HG03280 (cell line): ENCODE data around the gene TP53.
A peak's percentile ranks its signal among the peaks of the same experiment; 100 is the strongest.
"Not testable (repeated sequence)": the region's sequence is repeated elsewhere in the genome, so short reads cannot be mapped to it uniquely, and the experiment has no call there.

Experiments
- ATAC-seq: cut with Tn5 transposase; IDR thresholded peaks from one replicate; pipeline ENCODE4 v1.9.1; 2021; ENCODE audit warnings: mild to moderate bottlenecking, moderate library complexity; ENCODE audit not compliant: unreplicated experiment

TP53 gene

GRCh38 chr17:7633093-7633492, 54.2 kb downstream of the TP53 start:
- no peak for ATAC-seq

GRCh38 chr17:7632492-7632894, 54.8 kb downstream of the TP53 start:
- no peak for ATAC-seq

GRCh38 chr17:7631398-7632380, 55.6 kb downstream of the TP53 start:
- ATAC-seq: no peak

GRCh38 chr17:7629939-7630571, 57.2 kb downstream of the TP53 start, which contains the start of gene SHBG:
TSS of gene SHBG (plus strand) at chr17:7630135. CDS start at chr17:7630173, 38 bp downstream.
- no peak for ATAC-seq

- peak; percentile 82 for ATAC-seq
Observed at GRCh38 chr17:7627250-7628121, 59.8 kb downstream of the TP53 start, which contains the start of gene SAT2. TSS of gene SAT2 (minus strand) at chr17:7627821. CDS start at chr17:7627635, 186 bp downstream.

GRCh38 chr17:7626956-7627249, 60.4 kb downstream of the TP53 start:
- peak; percentile 5 for ATAC-seq

GRCh38 chr17:7626307-7626706, 61.0 kb downstream of the TP53 start:
- ATAC-seq: no peak

- not testable (repeated sequence) for ATAC-seq
Observed at GRCh38 chr17:7625749-7626148, 61.5 kb downstream of the TP53 start.

GRCh38 chr17:7623661-7624060, 63.6 kb downstream of the TP53 start:
- ATAC-seq: no peak

GRCh38 chr17:7620835-7621234, 66.5 kb downstream of the TP53 start:
- ATAC-seq: no peak

GRCh38 chr17:7618608-7619007, 68.7 kb downstream of the TP53 start:
- no peak for ATAC-seq
